PC-3 (cell line): Measurements from ENCODE around the gene ZP1. TPM values are rescaled to one million over a fixed set of nuclear protein-coding genes. Genes with fewer than 3 reads are reported as not detected.
"Not testable (repeated sequence)": the region's sequence is repeated elsewhere in the genome, so short reads cannot be mapped to it uniquely, and the experiment has no call there.

Experiments used
- ATAC-seq: fragments of 200-7000 bp; cut with Tn5 transposase; 2 replicates; pipeline ENCODE4 v1.9.1; 2020; ENCODE audit warnings: mild to moderate bottlenecking, moderate library complexity
- BruUV-seq: library from RNA; stranded (reverse); fragments of 400-500 nt; replicated peaks from 2 replicates; lab custom pipeline; 2021; lab: Mats Ljungman, UMichigan
- CTCF ChIA-PET: fragments of 300-600 bp; sonication (Branson Sonifier 250); formaldehyde crosslinking; loops from one replicate; lab custom pipeline; 2022; ENCODE audit warnings: antibody characterized with exemption; lab: Charles Lee
- POLR2A ChIA-PET: fragments of 300-600 bp; sonication (Branson Sonifier 250); formaldehyde crosslinking; loops from one replicate; lab custom pipeline; 2022; ENCODE audit warnings: antibody characterized with exemption; ENCODE audit not compliant: unreplicated experiment; lab: Charles Lee
- DNase-seq: peaks from one replicate; pipeline ENCODE4 v3.0.0-alpha.2; 2015
- H2AFZ ChIP-seq: fragments of 300-600 bp; sonication (generic); 2 replicates; pipeline ENCODE4 v1.6.0; 2016; ENCODE audit warnings: antibody characterized with exemption, low read length
- H3F3A ChIP-seq: fragments of 300-600 bp; sonication (generic); one replicate; pipeline ENCODE4 v1.6.0; 2017; ENCODE audit warnings: antibody characterized with exemption, low read length, control low read depth, mild to moderate bottlenecking; ENCODE audit not compliant: unreplicated experiment
- H3K27ac ChIP-seq: fragments of 300-600 bp; sonication (generic); 2 replicates; pipeline ENCODE4 v1.5.1; 2016; ENCODE audit warnings: mild to moderate bottlenecking, low read length
- H3K27me3 ChIP-seq: fragments of 300-600 bp; sonication (generic); 2 replicates; pipeline ENCODE4 v1.6.1; 2016; ENCODE audit warnings: low read length, mixed read lengths
- H3K36me3 ChIP-seq: fragments of 300-600 bp; sonication (generic); 2 replicates; pipeline ENCODE4 v1.6.1; 2016; ENCODE audit warnings: low read depth, mixed run types, low read length, mixed read lengths
- H3K4me1 ChIP-seq: fragments of 300-600 bp; sonication (generic); 2 replicates; pipeline ENCODE4 v1.5.1; 2016; ENCODE audit warnings: low read length; ENCODE audit not compliant: insufficient read depth
- H3K4me2 ChIP-seq: fragments of 300-600 bp; sonication (generic); 2 replicates; pipeline ENCODE4 v1.6.0; 2016; ENCODE audit warnings: low read length
- H3K4me3 ChIP-seq: fragments of 300-600 bp; sonication (generic); 2 replicates; pipeline ENCODE4 v1.5.1; 2016; ENCODE audit warnings: mild to moderate bottlenecking, low read length, mixed read lengths
- H3K79me2 ChIP-seq: fragments of 300-600 bp; sonication (generic); 2 replicates; pipeline ENCODE4 v1.6.1; 2017; ENCODE audit warnings: low read length, mixed read lengths
- H3K9ac ChIP-seq: fragments of 300-600 bp; sonication (generic); 2 replicates; pipeline ENCODE4 v1.6.0; 2016; ENCODE audit warnings: mild to moderate bottlenecking, low read length
- H3K9me2 ChIP-seq: fragments of 300-600 bp; sonication (generic); replicated peaks from 2 replicates; pipeline ENCODE4 v1.6.1; 2016; ENCODE audit warnings: mixed run types, low read length, mixed read lengths
- H3K9me3 ChIP-seq: fragments of 300-600 bp; sonication (generic); 2 replicates; pipeline ENCODE4 v1.6.1; 2016; ENCODE audit warnings: low read length, mixed read lengths
- H4K20me1 ChIP-seq: fragments of 300-600 bp; sonication (generic); 2 replicates; pipeline ENCODE4 v1.6.1; 2016; ENCODE audit warnings: low read length, mixed read lengths
- EZH2 ChIP-seq: fragments of 300-600 bp; sonication (generic); IDR thresholded peaks from one replicate; pipeline ENCODE4 v1.6.1; 2017; ENCODE audit warnings: antibody characterized with exemption, mild to moderate bottlenecking, low read length; ENCODE audit not compliant: unreplicated experiment
- EZH2phosphoT487 ChIP-seq: fragments of 300-600 bp; sonication (generic); IDR thresholded peaks from 2 replicates; pipeline ENCODE4 v1.6.1; 2018; ENCODE audit warnings: mild to moderate bottlenecking, antibody characterized with exemption, low read length, borderline replicate concordance
- intact Hi-C: fragments of 100-400 bp; cut with micrococcal nuclease; formaldehyde crosslinking; loops from 2 replicates; pipeline ENCODE4 v1.9.0; 2023
- total RNA-seq: library from RNA; depleted of rRNA; stranded (reverse); fragments of >200 nt; gene quantifications from 2 replicates; pipeline ENCODE4 v1.2.3, GENCODE V29; 2014
- TF ChIP-seq, protein P1 (sequence below): fragments of 300-600 bp; sonication (generic); conservative IDR thresholded peaks from 2 replicates; pipeline ENCODE4 v1.5.1; 2017; ENCODE audit warnings: antibody characterized with exemption, low read depth, mild to moderate bottlenecking, low read length

The ZP1 gene
- total RNA-seq, 1 experiment from 2014 or later: not detected

DNA sequence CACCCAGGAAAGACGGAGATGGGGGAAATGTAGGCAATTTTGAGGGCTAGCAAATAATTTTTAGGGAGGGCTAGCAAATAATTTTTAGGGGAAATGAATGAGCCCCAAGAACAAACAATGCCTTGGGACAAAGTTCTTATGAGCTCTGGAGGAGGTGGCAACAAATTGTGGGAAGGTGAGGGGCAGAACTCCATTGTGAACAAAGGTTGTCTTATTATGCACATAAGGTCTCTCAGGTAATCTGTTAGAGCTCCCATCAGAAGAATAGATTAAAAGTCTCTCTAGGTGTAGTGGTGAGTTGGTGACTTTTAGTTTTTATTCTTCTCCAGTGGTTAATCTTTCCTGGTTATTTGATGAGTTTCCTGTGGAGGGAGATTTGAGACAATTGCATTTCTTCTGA, 41.5 kb downstream of the ZP1 start:
- no peak overlapping the region for H3K27ac ChIP-seq
- peaks cover 5% of the 10 kb centered on the region; the same call in 1 of the 2 replicates for H3K36me3 ChIP-seq
- no peak for ATAC-seq
- ChIA-PET CTCF (no interaction called here), POLR2A (interaction anchor here (0.5 kb wide), 1 partner anchor 144 kb away, joined by 4 read pairs; no protein-coding TSS in a partner anchor)
- peaks cover 17% of the 10 kb centered on the region for H4K20me1 ChIP-seq
- no peaks in the 10 kb centered on the region for H3K27me3 ChIP-seq
- peaks cover 26% of the 10 kb centered on the region for H3K79me2 ChIP-seq
- H3K9ac ChIP-seq: no peak overlapping the region
- no peaks in the 10 kb centered on the region for H3F3A ChIP-seq
- H3K4me3 ChIP-seq: no peak overlapping the region
- TF ChIP-seq, protein P1, sequence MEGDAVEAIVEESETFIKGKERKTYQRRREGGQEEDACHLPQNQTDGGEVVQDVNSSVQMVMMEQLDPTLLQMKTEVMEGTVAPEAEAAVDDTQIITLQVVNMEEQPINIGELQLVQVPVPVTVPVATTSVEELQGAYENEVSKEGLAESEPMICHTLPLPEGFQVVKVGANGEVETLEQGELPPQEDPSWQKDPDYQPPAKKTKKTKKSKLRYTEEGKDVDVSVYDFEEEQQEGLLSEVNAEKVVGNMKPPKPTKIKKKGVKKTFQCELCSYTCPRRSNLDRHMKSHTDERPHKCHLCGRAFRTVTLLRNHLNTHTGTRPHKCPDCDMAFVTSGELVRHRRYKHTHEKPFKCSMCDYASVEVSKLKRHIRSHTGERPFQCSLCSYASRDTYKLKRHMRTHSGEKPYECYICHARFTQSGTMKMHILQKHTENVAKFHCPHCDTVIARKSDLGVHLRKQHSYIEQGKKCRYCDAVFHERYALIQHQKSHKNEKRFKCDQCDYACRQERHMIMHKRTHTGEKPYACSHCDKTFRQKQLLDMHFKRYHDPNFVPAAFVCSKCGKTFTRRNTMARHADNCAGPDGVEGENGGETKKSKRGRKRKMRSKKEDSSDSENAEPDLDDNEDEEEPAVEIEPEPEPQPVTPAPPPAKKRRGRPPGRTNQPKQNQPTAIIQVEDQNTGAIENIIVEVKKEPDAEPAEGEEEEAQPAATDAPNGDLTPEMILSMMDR: no peak
- TF ChIP-seq EZH2phosphoT487: no peak
- H2AFZ ChIP-seq: no peak overlapping the region
- no peaks in the 10 kb centered on the region for H3K9me2 ChIP-seq
- peaks cover 26% of the 10 kb centered on the region for H3K4me1 ChIP-seq
- intact Hi-C loops: no loop called here
- BruUV-seq: no TSS peak
- no peaks in the 10 kb centered on the region for H3K9me3 ChIP-seq
- H3K4me2 ChIP-seq: no peak overlapping the region
- DNase-seq: no peak

DNA sequence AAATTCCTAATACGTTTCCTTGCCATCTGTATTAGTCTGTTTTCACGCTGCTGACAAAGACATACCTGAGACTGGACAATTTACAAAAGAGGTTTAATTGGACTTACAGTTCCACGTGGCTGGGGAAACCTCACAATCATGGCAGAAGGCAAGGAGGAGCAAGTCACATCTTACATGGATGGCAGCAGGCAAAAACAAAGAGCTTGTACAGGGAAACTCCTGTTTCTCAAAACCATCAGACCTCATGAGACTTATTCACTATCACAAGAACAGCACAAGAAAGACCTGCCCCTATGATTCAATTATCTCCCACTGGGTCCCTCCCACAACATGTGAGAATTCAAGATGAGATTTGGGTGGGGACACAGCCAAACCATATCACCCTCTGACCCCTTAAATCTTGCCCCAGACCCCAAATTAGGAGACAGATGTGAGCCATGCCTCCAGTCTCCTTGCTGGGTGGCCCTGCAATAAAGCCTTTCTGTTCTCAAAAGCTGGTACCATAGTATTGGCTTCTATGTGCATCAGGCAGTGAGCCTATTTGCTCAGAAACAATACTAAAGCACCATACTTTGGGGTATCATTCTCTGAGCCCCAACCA, 42.4 kb downstream of the ZP1 start:
- H3K9ac ChIP-seq, H3K9me2 ChIP-seq, intact Hi-C loops, H3K9me3 ChIP-seq, DNase-seq, H3K27ac ChIP-seq, H4K20me1 ChIP-seq, H2AFZ ChIP-seq, POLR2A ChIA-PET, BruUV-seq, H3K27me3 ChIP-seq, H3F3A ChIP-seq, H3K4me3 ChIP-seq, ATAC-seq, H3K4me2 ChIP-seq, H3K36me3 ChIP-seq, CTCF ChIA-PET: not testable (repeated sequence)
- H3K79me2 ChIP-seq: peaks cover 26% of the 10 kb centered on the region
- H3K4me1 ChIP-seq: peaks cover 16% of the 10 kb centered on the region

DNA sequence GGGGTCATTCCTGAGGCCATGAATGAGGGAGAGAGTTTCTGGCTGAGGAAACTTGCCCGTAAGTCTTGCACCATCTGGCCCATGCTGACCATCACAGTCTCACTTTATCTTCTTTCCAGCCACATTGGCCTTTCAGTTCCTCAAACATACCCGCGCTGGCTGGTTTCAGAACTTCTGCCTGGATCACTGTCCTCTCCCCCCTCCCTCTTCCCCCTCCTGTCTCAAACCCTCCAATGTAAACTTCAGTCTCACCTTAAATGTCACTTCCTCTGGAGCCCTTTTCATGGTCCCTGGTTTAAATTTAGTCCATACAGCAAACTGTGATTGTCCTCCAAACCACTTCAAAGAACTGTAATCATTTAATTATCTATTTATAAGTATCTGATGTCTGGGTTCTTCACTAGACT, 42.9 kb downstream of the ZP1 start:
- POLR2A ChIA-PET: interaction anchor here (0.7 kb wide), 1 partner anchor 79 kb away, joined by 3 read pairs; no protein-coding TSS in a partner anchor
- DNase-seq: no peak
- H3K27ac ChIP-seq: no peak overlapping the region
- H3K36me3 ChIP-seq: no peaks in the 10 kb centered on the region
- peaks cover 7% of the 10 kb centered on the region for H3F3A ChIP-seq
- no peak overlapping the region for H3K9ac ChIP-seq
- no peaks in the 10 kb centered on the region for H3K9me3 ChIP-seq
- TF ChIP-seq EZH2: no peak
- TF ChIP-seq, protein P1: no peak
- H3K4me1 ChIP-seq: peaks cover 14% of the 10 kb centered on the region
- no TSS peak for BruUV-seq
- no peaks in the 10 kb centered on the region for H3K27me3 ChIP-seq
- CTCF ChIA-PET: no interaction called here
- H2AFZ ChIP-seq: no peak overlapping the region
- no peak overlapping the region for H3K4me2 ChIP-seq
- no peak overlapping the region for H3K4me3 ChIP-seq
- peaks cover 3% of the 10 kb centered on the region for H4K20me1 ChIP-seq
- intact Hi-C loops: no loop called here
- no peak for ATAC-seq
- H3K9me2 ChIP-seq: no peaks in the 10 kb centered on the region
- peaks cover 26% of the 10 kb centered on the region for H3K79me2 ChIP-seq
